NK-92 treated with Interleukin-12 subunit alpha and Interleukin-12 subunit beta, amount 100 ng/mL, for 24 hours (cell line): Measurements from ENCODE around the gene USP31.
"Not testable (repeated sequence)": the region's sequence is repeated elsewhere in the genome, so short reads cannot be mapped to it uniquely, and the experiment has no call there.

Experiments used
- DNase-seq: peaks from one replicate; lab custom pipeline; 2025; lab: John Stamatoyannopoulos, UW

Gene USP31

DNA sequence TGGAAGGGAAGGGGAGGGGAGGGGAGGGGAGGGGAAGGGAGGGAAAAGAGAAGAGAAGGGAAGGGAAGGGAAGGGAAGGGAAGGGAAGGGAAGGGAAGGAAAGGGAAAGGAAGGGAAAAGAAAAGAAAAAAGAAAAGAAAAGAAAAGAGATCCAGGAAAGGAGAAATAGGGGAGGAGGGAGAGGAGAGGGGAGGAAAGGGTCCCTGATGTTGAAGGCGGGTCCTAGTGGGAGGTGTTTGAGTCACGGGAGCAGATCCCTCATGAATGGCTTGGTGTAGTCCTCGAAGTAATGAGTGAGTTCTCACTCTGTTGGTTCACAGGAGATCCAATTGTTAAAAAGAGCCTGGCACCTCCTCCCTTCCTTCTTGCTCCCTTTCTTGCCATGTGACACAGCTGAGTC, 6.9 kb upstream of the USP31 start:
- DNase-seq: no peak

DNA sequence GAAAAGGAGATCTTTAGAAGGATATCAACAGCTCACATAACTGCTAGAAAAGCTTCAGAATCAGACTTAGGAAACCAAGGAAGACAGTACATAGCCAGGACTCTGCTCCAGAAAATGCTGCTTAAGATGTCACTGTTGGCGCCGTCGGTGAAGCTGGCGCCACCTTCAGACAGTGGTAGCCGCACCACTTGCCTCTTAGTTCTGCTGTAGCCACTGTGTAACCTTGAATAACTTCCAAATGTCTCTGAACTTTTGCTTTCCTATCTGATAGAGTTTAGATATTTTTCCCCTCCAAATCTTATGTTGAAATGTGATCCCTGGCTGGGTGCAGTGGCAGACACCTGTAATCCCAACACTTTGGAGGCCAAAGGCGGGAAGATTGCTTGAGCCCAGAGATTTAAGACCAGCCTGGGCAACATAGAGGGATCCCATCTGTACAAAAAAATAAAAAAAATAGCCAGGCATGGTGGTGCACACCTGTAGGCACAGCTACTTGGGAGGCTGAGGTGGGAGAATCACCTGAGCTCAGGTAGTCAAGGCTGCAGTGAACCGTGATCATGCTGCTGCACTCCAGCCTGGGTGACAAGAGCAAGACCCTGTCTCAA, 6.3 kb upstream of the USP31 start:
- no peak for DNase-seq

DNA sequence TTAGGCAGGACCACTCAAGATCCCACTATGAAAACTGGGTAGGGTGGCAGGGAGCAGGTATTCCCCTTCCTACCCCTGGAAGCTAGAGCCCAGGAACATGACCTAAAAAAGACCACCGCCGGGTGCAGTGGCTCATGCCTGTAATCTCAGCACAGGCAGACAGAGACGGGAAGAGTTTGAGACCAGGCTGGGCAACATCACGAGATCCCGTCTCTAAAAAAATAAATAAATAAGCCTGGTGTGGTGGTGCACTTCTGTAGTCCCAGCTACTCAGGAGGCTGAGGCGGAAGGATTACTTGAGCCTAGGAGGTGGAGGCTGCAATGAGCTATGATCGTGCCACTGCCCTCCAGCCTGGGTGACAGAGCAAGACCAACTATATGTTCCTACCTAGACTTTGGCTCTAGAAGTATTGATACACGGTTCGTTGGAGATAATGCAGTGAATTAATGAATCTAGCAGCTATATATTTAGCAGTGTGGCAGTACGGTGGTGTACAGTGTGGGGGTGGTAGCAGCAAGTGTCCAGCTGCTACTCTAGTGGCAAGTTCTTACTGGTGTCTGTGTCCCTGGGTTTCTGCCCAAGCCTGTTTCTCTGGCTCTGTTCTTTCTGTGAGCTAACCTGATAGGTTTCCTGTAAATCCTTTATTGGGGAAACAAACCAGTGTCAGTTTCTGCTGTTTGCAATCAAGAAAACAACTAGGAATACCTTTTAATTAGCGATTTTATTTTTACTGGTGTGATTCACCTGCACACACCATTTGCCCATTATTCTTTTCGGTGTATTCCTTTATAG, 3.3 kb upstream of the USP31 start:
- no peak for DNase-seq

DNA sequence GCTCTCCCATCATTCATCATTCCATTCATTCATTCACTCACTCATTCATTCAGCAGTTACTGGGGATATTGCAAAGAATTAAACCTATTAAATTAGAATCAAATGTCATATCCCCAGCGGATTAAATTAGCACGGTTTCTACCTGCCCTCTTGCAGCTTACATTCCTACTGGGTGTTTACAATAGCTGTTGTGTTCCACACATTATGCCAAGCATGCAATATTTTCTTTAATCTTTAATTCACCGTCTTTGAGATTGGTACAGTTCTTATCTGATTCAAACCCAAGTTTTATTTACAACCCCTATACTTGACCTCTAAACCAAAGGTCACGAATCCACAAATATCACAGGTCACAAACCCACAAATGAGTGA, 727 bp upstream of the USP31 start:
- no peak for DNase-seq

DNA sequence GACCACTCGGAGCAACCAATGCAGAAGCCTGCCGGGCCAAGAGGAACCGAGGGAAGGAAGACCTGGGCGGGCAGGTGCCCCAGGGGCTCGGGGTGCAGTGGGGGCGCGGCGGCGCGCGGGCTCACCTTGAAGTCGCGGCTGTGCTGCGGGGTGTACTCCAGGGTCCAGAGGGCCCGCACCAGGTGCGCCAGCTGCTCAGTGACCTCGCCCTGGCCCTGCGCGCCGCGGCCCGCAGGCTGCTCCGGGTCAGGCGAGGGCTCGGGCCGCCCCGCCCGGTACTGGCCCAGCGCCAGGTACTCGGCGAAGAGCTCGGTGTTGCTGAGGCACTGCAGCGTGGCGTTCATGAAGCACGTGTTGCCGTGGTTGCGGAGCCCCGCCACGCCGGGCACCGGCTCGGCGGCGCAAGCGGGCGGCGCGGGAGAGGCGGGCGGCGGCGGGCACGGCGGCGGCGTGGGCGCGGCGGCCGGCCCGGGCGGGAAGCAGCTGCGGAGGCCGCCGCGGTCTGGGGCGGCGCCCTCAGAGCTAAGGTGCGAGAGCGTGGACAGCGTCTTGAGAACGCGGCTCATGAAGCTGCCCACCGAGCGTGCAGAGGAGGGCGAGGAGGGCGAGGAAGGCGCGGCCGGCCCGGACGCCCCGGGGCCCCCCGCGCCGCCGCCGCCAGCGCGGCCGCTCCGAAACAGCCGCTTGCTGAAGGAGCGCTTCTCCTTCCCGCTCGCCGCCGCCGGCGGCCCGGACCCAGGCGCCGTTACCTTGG, 562 bp downstream of the USP31 start:
- DNase-seq: no peak

DNA sequence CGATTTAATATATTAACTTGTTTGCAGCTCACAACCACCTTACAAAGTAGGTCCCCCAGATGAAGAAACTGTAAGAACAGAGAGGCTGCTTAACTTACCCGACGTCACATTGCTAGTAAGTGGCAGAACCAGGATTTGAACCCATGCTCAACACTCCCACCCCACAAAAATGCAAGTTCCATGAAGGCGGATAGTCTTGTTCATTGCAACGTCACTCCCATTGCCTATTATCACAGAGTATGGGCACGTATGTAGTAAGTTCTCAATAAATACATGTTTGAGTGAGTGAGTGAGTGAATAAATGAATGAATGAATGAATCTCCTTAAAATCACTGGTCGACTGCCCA, 1.1 kb downstream of the USP31 start:
- no peak for DNase-seq

DNA sequence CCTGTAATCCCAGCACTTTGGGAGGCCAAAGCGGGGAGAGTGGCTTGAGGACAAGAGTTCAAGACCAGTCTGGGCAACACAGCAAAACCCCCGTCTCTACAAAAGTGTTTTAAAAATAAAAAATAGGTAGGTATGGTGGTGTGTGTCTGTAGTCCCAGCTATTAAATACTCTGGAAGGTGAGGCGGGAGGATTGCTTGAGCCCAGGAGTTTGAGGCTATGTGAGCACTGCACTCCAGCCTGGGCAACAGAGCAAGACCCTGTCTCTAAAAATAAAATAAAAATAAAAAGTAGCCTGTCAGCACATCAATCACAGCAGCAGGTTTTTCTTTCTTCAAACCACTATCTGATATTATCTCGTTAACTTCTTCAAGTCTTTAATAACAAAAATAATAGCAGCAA, 1.6 kb downstream of the USP31 start:
- DNase-seq: no peak

DNA sequence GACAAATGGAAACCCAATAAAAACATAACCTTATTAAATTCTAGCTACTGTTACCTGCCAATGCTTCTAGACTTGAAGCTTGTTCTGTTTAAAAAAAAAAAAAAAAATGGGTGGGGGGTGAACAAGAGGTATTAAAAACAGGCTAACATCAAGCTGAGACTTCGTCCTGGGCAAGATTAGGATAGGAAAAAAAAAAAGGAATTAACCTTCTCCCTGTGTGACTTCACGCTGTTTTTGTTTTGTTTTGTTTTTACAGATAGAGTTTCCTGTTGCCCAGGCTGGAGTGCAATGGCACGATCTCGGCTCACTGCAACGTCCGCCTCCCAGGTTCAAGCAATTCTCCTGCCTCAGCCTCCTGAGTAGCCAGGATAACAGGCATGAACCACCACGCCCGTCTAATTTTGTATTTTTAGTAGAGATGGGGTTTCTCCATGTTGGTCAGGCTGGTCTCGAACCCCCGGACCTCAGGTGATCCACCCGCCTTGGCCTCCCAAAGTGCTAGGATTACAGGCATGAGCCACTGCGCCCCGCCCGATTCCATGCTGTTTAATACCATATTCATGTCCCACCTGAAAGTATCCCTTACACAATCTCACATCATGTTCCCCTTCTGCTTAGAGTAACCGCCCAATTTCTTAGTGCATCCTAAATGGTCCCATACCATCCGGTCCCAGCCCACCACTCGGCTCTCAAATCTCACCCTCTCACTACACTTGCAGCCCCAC, 2.2 kb downstream of the USP31 start:
- DNase-seq: no peak

DNA sequence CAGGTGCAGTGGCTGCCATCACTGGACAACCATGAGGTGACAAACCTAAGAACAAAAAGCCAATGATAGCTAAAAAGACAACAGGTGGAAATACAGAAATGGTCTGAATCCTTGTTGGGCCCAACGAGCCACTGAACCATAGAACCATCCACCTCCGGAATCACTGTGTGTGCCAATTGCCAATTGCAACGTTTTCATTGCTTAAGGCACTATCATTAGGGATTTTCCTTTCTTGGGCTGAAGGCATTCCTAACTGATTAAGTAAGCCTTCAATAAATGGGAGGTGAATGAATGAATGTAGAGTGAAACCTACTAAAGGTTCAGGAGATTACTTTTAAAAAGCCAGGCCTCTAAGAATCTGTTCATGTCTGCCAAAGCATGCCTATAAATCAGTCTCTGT, 3.6 kb downstream of the USP31 start:
- DNase-seq: no peak

DNA sequence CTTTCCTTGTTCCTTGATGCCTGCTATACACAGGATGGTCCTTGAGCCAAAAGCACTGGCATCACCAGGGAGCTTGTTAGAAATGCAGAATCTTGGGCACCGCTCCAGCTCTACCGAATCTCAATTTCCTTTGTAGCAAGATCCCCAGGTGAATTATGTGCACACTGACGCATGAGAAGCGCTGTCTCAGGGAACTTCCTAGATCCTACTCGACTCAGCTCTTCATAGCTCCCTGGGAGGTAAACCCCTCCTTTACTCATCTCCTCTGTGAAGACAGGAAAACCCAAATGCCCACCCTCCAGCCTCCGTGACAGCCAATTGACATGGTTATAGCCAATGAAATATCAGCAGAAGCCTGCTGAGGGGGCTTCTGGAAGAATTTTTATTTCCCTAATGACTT, 4.1 kb downstream of the USP31 start:
- DNase-seq: no peak

DNA sequence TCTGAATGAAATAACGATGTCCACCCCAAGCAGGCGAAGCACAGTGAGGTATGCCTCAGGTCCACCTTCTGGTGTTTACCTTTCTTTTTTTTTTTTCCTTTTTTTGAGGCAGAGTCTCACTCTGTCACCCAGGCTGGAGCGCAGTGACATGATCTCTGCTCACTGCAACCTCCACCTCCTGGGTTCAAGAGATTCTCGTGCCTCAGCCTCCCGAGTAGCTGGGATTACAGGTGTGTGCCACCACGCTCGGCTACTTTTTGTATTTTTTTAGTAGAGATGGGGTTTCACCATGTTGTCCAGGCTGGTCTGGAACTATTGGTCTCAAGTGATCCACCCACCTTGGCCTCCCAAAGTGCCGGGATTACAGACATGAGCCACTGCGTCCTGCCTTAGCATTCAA, 4.9 kb downstream of the USP31 start:
- not testable (repeated sequence) for DNase-seq

DNA sequence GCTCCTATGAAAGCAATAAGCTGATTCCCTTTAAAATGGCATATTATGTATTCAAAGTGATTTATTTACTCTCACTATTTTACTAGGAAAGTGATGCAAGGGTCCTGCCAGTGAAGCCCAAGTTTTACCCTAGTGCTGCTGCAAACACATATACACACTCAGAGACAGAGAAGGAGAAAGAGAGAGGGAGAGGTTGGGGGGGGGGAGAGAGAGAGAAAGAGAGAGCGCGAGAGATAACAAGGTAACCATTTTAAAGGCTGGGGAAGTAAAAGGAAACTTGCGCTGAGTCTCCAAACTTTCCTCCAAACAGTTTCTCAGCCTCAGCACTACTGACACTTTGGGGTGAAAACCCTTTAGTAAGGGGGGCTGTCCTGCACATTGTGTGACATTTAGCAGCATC, 5.9 kb downstream of the USP31 start:
- no peak for DNase-seq

DNA sequence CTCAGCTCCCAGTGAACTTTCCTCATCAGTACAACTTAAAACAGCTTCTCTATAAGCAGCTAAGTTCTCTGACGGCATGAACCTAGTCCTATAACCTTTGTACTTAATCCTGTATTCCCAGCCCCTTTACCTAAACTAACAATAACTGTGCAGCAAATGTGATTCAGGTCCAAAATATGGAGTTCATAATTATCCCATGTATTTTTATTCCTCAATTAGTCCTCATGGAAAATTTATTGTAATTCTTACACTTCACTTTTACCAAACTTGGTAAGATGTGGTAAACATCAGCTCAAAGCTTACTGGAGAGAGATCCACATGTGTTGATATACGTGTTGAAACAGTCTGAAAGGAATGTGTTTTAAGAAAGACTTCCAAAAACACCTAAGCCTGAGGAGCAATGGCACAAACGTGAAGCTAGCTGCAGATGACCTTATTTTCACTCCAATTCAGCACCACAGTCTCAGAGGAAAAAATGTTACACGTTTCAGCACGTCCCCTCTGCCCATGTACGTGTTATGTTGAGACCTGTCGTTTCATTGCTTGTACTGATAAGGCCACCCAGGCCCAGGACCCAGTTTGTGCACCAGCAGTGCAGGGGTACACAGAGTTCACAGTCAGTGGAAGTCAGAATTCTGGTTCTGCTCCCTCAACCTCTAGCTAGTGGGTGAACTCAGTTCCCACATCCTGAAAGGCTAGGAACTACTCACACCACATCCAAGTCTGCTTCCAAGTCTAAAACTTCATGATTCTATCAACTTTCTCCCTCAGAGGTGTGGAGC, 7.1 kb downstream of the USP31 start:
- no peak for DNase-seq

DNA sequence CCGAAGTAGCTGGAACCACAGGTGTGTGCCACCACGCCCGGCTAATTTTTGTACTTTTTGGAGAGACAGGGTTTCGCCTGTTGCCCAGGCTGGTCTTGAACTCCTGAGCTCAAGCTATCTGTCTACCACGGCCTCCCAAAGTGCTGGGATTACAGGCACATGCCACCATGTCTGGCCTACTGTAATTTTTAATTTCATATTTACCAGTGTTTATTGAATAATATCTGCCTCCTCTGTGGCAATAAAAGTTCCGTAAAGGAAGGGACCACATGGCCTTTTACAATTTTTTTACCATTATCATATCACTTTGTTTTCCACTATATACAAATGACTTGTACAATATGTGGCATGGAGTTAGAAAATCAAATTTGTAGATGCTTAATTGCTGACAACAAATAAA, 7.8 kb downstream of the USP31 start:
- no peak for DNase-seq

DNA sequence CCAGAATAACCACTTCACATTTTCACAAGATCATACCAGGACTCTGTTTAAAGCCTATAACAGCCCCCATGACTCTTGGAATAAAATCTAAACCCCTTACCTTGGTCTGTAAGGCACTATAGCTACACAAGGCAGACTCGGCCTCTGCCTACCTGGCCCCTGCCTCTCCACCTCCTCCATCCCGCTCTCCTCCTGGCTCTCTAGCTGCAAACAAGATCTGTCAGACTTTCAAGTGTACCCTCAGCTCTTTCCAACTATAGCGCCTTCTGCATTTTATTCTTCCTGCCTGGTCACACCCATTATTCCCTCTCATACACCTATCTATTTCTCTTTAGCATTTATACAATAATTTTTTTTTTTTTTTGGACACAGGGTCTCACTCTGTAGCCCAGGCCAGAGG, 8.2 kb downstream of the USP31 start:
- DNase-seq: no peak

DNA sequence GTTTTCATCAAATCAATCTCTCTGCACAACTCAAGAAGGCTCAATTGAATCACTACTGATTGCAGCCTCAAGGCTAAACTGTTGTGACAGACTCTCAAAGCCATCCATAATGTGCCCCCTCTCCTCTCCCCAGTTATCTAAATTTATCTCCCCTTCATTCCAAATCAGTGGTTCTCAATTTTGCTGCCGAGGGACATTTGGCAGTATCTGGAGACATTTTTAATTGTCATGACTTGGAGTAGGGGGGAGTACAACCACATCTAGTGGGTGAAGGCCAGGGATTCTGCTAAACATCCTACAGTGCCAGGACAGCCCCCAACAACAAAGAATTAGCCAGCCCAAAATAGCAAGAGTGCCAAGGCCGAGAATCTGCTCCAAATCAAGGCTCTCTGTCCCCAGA, 9.1 kb downstream of the USP31 start:
- no peak for DNase-seq

DNA sequence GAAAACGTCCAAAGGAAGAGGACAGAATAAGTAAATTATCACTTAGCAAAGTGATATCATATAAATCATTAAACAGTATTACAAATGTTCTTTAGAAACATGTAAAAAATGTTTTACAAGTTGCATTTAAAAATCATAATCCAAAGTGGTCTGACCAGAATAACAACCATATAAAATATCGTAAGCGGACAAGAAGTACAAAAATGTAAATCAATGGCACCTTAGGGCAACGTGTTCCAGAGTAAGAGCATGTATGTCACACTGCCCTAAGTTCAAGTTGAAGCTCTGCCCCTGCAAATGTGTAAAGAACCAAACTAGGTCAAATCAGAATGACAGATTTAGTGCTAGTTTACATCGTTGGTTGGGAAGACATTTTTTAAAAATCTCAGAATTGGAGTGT, 11.4 kb downstream of the USP31 start:
- no peak for DNase-seq

DNA sequence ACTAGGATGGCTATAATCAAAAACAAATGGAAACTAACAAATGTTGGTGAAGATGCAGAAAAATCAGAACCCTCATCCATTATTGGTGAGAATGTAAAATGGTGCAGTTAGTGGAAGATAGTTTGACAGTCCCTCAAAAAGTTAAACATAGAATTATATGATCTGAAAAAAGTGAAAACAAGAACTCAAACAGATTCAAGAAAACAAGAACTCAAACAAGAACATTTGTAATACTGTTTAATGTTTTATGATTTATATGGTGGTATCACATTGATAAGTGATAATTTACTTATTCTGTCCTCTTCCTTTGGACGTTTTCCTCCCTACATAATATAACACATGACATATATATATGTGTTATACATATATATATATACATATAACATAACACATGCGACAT, 12.0 kb downstream of the USP31 start:
- DNase-seq: no peak

DNA sequence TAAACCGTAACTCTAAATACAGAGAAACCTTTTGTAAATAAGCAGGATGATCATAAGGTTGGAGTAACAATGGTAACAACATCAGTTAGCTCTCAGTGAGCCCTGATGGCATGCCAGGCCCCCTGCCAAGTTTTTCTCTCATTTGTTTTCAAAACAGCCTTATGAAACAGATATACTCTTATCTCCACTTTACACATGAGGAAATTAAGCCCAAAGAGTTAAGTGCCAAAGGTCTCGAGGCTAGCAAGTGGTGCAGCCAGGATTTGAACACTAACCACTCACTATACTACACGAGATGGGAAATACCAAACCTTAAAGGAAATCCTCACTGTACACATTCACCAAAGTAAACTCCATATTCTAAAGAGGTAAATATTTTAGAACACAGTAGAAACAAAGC, 15.0 kb downstream of the USP31 start:
- no peak for DNase-seq

DNA sequence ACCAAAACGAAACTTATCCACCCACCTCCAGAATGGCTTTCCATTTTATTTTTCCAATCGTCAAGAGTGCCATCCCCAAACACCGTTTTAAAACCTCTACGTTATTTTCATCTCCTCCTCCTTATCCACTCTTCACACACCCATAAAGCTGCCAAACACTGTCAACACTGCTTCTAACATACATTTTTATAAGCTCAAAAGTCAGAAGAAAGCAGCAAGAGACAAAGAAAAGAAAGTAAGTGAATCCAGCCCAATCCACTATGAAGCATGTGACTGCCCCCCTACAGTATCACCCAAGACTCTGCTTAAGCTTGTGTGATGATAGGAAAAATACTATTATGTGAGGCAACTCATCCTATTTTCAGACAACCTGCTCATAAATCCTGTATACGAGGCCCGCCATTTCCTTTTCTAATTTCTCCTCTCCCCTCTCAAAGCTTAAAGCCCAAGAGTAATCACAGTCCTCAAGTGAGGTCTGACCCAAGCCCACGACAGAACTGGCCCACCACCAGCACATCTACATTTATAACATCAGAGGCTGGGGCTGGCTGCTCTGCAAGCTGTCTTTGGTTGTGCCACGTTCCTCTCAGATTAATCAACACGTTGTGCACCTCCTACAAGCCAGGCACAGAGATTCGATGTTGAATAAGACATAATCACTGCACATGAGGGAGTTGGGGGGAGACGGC, 16.3 kb downstream of the USP31 start:
- no peak for DNase-seq

DNA sequence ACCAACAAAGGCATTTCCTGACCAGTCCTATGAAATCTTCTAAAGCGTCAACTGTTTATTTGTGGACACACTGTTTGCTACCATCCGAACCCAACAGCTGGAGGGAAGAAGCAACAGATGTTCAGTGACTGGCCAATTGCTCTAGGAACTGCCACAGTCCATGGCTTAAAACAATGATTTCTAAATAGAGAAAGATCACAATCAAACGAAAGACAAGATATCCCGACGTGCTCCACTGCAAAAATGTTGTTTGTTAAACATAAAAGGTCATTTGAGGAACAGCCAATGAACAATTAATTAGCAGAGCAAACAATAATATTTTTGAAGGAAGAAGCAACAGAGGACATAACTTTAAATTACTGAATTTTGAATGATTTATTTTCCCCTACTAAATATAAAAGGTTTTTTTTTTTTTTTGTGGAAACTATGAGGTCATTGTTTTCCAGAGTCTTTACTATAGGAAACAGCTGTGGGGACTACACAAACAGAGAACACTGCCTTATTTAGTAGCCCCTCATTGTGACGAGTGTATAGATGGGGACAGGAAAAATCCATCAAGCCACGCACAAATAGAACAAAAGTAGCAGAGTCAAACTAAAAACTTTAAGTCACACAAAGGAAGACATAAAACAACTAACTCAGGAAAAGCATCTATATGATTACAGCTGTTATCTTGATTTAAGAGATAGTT, 17.2 kb downstream of the USP31 start:
- DNase-seq: no peak
